Measurements from ENCODE around the gene INPP5D. TPM values are rescaled to one million over a fixed set of nuclear protein-coding genes. Genes with fewer than 3 reads are reported as not detected.

The INPP5D gene
- total RNA-seq, 4 donors from 2014 or later = 7.8 to 40.4 (median 26.1) TPM

DNA sequence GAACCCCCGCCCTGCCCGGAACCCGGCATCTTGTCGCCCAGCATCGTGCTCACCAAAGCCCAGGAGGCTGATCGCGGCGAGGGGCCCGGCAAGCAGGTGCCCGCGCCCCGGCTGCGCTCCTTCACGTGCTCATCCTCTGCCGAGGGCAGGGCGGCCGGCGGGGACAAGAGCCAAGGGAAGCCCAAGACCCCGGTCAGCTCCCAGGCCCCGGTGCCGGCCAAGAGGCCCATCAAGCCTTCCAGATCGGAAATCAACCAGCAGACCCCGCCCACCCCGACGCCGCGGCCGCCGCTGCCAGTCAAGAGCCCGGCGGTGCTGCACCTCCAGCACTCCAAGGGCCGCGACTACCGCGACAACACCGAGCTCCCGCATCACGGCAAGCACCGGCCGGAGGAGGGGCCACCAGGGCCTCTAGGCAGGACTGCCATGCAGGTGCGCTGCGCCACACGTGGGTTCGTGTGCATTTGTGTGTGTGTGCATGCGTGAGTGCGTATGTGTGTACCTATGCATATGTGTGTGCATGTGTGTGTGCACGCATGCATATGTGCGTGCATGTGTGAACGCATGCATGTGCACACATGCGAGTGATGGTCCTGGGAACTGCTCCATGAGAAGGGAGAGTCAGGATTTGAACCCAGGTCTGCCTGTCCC is 144.3 kb downstream of the INPP5D start:
- no peak for DNase-seq
- 96% methylated on average over 50 of the region's 50 CpGs; no CpG with 5 or more reads in 1 of the 2 donors for WGBS, 2 donors (ENCODE audit: low coverage in 1 of 2)
- TF ChIP-seq POLR2A (IDR thresholded peaks at IDR 0.05) (no peak), EP300 (IDR thresholded peaks at IDR 0.05; ENCODE audit: low read depth) (no peak), POLR2AphosphoS5 (IDR thresholded peaks at IDR 0.05) (no peak)
- TF ChIP-seq, protein P1, sequence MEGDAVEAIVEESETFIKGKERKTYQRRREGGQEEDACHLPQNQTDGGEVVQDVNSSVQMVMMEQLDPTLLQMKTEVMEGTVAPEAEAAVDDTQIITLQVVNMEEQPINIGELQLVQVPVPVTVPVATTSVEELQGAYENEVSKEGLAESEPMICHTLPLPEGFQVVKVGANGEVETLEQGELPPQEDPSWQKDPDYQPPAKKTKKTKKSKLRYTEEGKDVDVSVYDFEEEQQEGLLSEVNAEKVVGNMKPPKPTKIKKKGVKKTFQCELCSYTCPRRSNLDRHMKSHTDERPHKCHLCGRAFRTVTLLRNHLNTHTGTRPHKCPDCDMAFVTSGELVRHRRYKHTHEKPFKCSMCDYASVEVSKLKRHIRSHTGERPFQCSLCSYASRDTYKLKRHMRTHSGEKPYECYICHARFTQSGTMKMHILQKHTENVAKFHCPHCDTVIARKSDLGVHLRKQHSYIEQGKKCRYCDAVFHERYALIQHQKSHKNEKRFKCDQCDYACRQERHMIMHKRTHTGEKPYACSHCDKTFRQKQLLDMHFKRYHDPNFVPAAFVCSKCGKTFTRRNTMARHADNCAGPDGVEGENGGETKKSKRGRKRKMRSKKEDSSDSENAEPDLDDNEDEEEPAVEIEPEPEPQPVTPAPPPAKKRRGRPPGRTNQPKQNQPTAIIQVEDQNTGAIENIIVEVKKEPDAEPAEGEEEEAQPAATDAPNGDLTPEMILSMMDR (IDR thresholded peaks at IDR 0.05) = no peak
- Histone ChIP-seq H3K36me3 (no peaks in the 10 kb centered on the region), H3K9me3 (no peaks in the 10 kb centered on the region), H3K27me3 (no peaks in the 10 kb centered on the region), H3K27ac (no peak overlapping the region), H3K4me1 (no peaks in the 10 kb centered on the region), H3K4me3 (no peak overlapping the region)
- in situ Hi-C loops (cut with MboI; ENCODE audit: low pct_ligation_motif_present in 1 of 4, low pct_unique_long_range_greater_than_20kb in 1 of 4, low sequenced_read_pairs in 3 of 4) = no loop called here
- intact Hi-C loops (cut with DNase I; ENCODE audit: low total_unique reads) = no loop called here

DNA sequence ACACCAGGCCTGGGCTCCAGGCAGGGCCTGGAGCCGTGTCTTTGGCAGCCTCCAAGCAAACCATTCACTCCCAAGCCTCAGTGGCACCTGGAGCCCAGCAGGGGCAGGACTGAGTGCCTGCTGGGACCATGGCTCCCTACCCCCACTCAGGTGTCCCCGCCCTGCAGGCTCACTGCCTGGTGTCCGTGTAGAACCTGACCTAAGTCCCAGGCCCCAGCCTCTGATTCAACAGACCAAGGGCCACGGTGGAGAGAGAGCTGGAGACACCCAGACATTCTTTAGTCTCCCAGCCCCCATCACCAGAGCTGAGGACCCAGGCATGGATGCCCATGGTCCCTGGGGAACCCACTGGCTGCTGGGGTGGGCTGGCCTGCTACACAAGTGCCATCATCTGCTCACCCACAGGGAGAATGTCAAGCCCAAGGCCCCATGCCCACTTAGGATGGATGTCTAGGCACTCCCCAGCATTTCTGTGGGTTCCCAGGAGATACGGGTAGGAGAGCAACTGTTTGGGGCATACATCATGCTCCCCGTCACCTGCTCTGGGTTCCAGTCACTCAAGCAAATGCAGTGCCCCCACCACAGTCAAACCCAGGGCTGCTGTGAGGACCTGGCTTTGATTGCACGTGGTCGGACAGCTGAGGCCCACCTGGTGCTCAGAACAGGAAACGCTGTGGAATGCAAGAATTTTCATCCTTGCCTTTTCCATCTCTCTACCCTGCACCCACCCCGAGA is 148.4 kb downstream of the INPP5D start:
- Histone ChIP-seq H3K27me3 (no peaks in the 10 kb centered on the region), H3K9me3 (no peaks in the 10 kb centered on the region), H3K4me1 (peaks cover 0 to 16% (median 4%) of the 10 kb centered on the region in 4 donors), H3K4me3 (no peak overlapping the region), H3K27ac (no peak overlapping the region), H3K36me3 (no peaks in the 10 kb centered on the region)
- TF ChIP-seq POLR2A (IDR thresholded peaks at IDR 0.05) = no peak
- TF ChIP-seq EP300 (IDR thresholded peaks at IDR 0.05; ENCODE audit: low read depth) = no peak
- no peak for TF ChIP-seq POLR2AphosphoS5 (IDR thresholded peaks at IDR 0.05)
- TF ChIP-seq, protein P1 (IDR thresholded peaks at IDR 0.05) = no peak
- intact Hi-C loops (cut with DNase I; ENCODE audit: low total_unique reads) (no loop called here), in situ Hi-C loops (cut with MboI; ENCODE audit: low pct_ligation_motif_present in 1 of 4, low pct_unique_long_range_greater_than_20kb in 1 of 4, low sequenced_read_pairs in 3 of 4) (no loop called here)
- 55 to 75% methylated on average over 4 to 10 of the region's 10 CpGs for WGBS, 2 donors (ENCODE audit: low coverage in 1 of 2)
- no peak for DNase-seq

DNA sequence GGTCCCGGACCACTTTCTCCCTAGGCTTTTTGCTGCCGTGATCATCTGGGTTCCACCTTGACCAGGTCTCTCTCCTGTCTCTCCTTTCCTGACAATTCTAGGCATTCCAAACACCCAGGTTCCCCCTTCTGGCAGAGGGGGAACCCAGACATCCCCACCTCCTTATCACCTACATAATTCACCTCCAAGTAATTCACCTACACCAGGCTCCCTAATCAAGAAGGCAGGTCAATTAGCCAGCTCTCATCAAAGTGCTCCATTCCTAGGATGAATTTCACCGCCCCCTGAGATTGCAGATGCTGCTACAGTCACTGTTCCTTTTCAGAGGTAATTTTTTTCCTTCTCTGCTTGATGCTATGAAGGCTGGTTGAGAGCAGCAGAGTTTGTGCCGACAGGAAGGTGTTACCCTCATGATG is 149.0 kb downstream of the INPP5D start:
- intact Hi-C loops (cut with DNase I; ENCODE audit: low total_unique reads) (no loop called here), in situ Hi-C loops (cut with MboI; ENCODE audit: low pct_ligation_motif_present in 1 of 4, low pct_unique_long_range_greater_than_20kb in 1 of 4, low sequenced_read_pairs in 3 of 4) (no loop called here)
- Histone ChIP-seq H3K27ac (no peak overlapping the region), H3K27me3 (no peaks in the 10 kb centered on the region), H3K9me3 (no peaks in the 10 kb centered on the region), H3K36me3 (no peaks in the 10 kb centered on the region), H3K4me3 (no peak overlapping the region), H3K4me1 (peaks cover 0 to 16% (median 4%) of the 10 kb centered on the region in 4 donors)
- TF ChIP-seq POLR2A (IDR thresholded peaks at IDR 0.05) = no peak
- WGBS, 2 donors (ENCODE audit: low coverage in 1 of 2) = 74 to 94% methylated on average over 2 to 4 of the region's 4 CpGs
- DNase-seq = no peak

DNA sequence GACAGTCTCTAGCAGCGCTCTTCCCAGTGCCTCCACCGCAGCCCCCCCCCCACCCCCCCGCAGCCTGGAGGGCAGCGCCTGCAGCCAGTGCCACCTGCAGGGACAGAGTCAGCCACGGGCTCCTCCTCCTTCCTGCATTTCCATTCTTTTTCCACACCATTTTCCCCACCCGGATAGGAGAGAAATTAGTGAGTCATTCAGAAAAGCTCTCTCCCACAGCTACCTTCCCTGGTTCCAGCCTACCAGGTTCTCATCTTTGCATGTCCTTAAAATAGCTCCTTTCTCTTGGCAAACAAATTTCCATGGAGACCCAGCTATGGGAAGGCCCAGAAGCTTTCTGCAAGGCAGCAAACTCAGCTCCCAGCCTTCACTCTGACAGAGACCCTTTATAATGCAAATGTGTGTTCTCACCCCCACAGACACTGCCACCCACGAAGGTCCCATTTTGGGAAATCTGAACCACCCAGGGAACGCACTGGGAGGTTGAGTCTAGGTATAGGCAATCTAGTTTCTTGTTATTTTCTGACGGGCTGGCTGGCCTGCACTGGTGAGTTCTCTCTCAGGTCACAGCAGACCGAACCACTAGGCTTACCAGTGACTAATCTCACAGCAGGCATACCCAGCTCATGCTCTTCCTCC is 149.5 kb downstream of the INPP5D start:
- DNase-seq = no peak
- Histone ChIP-seq H3K4me1 (peaks cover 0 to 16% (median 4%) of the 10 kb centered on the region in 4 donors), H3K27me3 (no peaks in the 10 kb centered on the region), H3K4me3 (no peak overlapping the region), H3K36me3 (no peaks in the 10 kb centered on the region), H3K9me3 (no peaks in the 10 kb centered on the region), H3K27ac (no peak overlapping the region)
- in situ Hi-C loops (cut with MboI; ENCODE audit: low pct_ligation_motif_present in 1 of 4, low pct_unique_long_range_greater_than_20kb in 1 of 4, low sequenced_read_pairs in 3 of 4) = no loop called here
- TF ChIP-seq, protein P1 (IDR thresholded peaks at IDR 0.05) = no peak
- TF ChIP-seq EP300 (IDR thresholded peaks at IDR 0.05; ENCODE audit: low read depth) (no peak), POLR2A (IDR thresholded peaks at IDR 0.05) (no peak), POLR2AphosphoS5 (IDR thresholded peaks at IDR 0.05) (no peak)
- intact Hi-C loops (cut with DNase I; ENCODE audit: low total_unique reads) = no loop called here
- 45 to 50% methylated on average over 2 to 10 of the region's 10 CpGs for WGBS, 2 donors (ENCODE audit: low coverage in 1 of 2)

All from transverse colon (tissue), 4 donors.